ENCODE data around the gene NEU4.
"Not testable (repeated sequence)": the region's sequence is repeated elsewhere in the genome, so short reads cannot be mapped to it uniquely, and the experiment has no call there.

GRCh38 chr2:241817821-241818215 lies 8.8 kb downstream of the NEU4 start:
- TF ChIP-seq CTCF (conservative IDR thresholded peaks at IDR 0.05; ENCODE audit: low read length); EZH2phosphoT487 (IDR thresholded peaks at IDR 0.05; ENCODE audit: borderline replicate concordance, low read depth, low read length): not testable (repeated sequence)

Data from OCI-LY7 (cell line).